Chondrocyte (in vitro differentiated cells): Measurements from ENCODE around the gene ATP2A1. TPM values are rescaled to one million over a fixed set of nuclear protein-coding genes. Genes with fewer than 3 reads are reported as not detected.
"Not testable (repeated sequence)": the region's sequence is repeated elsewhere in the genome, so short reads cannot be mapped to it uniquely, and the experiment has no call there.

Experiments
- DNase-seq: peaks from one replicate; pipeline ENCODE4 v3.0.0; 2021; ENCODE audit warnings: mixed read lengths, low spot score
- H3K27ac Mint-ChIP-seq: one replicate; pipeline ENCODE4 v1.8.0; 2021; ENCODE audit warnings: mild to moderate bottlenecking, moderate library complexity, mixed read lengths; ENCODE audit not compliant: unreplicated experiment
- H3K27me3 Mint-ChIP-seq: 2 replicates; pipeline ENCODE4 v1.8.0; 2021; ENCODE audit warnings: low read depth, mixed read lengths
- H3K36me3 Mint-ChIP-seq: 2 replicates; pipeline ENCODE4 v1.8.0; 2021; ENCODE audit warnings: low read depth, mixed read lengths
- H3K4me1 Mint-ChIP-seq: 2 replicates; pipeline ENCODE4 v1.8.0; 2021; ENCODE audit warnings: low read depth, mild to moderate bottlenecking, mixed read lengths
- H3K4me3 Mint-ChIP-seq: one replicate; pipeline ENCODE4 v1.8.0; 2021; ENCODE audit warnings: mild to moderate bottlenecking, moderate library complexity, mixed read lengths; ENCODE audit not compliant: unreplicated experiment
- H3K9me3 Mint-ChIP-seq: 2 replicates; pipeline ENCODE4 v1.8.0; 2021; ENCODE audit warnings: low read depth, mixed read lengths
- total RNA-seq: library from RNA; stranded (reverse); gene quantifications from 3 replicates; pipeline ENCODE4 v1.2.1, GENCODE V29; 2021
- TF ChIP-seq, protein P1 (sequence below): fragments of 200-600 bp; sonication (generic); IDR thresholded peaks from 2 replicates; pipeline ENCODE4 v1.5.0; 2021; ENCODE audit warnings: antibody characterized with exemption, mild to moderate bottlenecking, moderate library complexity

ATP2A1 gene
- total RNA-seq, 1 donor from 2014 or later: 0.42 TPM

DNA sequence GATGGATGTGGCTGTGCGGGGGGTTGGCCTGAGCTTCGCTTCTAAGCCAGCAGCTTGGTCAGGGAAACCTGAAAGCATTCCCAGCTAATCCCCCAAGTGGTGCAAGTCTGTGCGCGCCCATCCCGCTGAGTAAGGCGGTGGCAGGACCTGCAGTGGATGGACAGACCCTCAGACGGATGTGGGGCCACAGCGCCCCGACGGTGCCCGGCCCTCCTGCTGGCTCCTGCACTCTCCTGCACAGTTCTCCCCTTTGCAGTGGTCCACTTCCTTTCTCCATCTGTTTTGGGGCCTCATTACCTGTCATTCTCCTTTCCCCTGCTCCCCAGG is 2.3 kb downstream of the ATP2A1 start:
- TF ChIP-seq, protein P1, sequence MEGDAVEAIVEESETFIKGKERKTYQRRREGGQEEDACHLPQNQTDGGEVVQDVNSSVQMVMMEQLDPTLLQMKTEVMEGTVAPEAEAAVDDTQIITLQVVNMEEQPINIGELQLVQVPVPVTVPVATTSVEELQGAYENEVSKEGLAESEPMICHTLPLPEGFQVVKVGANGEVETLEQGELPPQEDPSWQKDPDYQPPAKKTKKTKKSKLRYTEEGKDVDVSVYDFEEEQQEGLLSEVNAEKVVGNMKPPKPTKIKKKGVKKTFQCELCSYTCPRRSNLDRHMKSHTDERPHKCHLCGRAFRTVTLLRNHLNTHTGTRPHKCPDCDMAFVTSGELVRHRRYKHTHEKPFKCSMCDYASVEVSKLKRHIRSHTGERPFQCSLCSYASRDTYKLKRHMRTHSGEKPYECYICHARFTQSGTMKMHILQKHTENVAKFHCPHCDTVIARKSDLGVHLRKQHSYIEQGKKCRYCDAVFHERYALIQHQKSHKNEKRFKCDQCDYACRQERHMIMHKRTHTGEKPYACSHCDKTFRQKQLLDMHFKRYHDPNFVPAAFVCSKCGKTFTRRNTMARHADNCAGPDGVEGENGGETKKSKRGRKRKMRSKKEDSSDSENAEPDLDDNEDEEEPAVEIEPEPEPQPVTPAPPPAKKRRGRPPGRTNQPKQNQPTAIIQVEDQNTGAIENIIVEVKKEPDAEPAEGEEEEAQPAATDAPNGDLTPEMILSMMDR: no peak
- no peaks in the 10 kb centered on the region for H3K9me3 Mint-ChIP-seq
- no peak for DNase-seq
- peaks cover 6% of the 10 kb centered on the region for H3K4me1 Mint-ChIP-seq
- H3K27ac Mint-ChIP-seq: no peak overlapping the region
- no peaks in the 10 kb centered on the region for H3K36me3 Mint-ChIP-seq
- peak overlapping the region; percentile 40 for H3K4me3 Mint-ChIP-seq
- no peaks in the 10 kb centered on the region for H3K27me3 Mint-ChIP-seq

DNA sequence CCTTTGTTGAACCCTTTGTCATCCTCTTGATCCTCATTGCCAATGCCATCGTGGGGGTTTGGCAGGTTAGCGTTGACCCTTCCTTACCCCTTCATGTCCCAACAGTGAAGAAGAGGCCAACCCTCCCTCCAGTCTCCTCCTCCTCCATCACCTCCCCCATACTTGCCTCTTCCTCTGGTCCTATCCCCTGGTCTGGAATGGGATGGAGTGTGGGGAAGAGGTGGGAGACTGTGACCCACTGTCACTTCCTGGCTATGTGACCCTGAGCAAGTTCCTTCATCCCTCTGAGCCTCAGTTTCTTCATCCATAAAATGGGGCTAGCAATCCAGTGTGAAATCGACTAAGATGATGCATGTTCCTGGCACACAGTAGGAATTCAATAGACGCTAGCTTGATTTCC is 2.7 kb downstream of the ATP2A1 start:
- no peak for DNase-seq
- H3K4me1 Mint-ChIP-seq: peaks cover 6% of the 10 kb centered on the region
- peak overlapping the region; percentile 40 for H3K4me3 Mint-ChIP-seq
- H3K27ac Mint-ChIP-seq: no peak overlapping the region
- TF ChIP-seq, protein P1: no peak
- no peaks in the 10 kb centered on the region for H3K36me3 Mint-ChIP-seq
- H3K27me3 Mint-ChIP-seq: no peaks in the 10 kb centered on the region
- H3K9me3 Mint-ChIP-seq: no peaks in the 10 kb centered on the region

DNA sequence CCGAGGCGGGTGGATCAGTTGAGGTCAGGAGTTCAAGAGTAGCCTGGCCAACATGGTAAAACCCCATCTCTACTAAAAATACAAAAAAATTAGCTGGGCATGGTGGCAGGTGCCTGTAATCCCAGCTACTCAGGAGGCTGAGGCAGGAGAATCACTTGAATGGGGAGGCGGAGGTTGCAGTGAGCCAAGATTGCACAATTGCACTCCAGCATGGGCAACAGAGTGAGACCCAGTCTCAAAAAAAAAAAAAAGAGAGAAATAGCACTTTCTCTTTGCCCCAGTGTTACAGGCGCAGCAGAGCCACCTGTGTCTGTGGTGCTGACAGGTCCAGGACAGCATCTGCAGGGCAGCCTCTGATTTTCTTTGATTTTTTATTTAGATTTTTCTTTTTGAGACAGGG is 3.3 kb downstream of the ATP2A1 start:
- H3K27me3 Mint-ChIP-seq, H3K4me3 Mint-ChIP-seq, H3K9me3 Mint-ChIP-seq, DNase-seq, H3K27ac Mint-ChIP-seq, H3K36me3 Mint-ChIP-seq, H3K4me1 Mint-ChIP-seq: not testable (repeated sequence)

DNA sequence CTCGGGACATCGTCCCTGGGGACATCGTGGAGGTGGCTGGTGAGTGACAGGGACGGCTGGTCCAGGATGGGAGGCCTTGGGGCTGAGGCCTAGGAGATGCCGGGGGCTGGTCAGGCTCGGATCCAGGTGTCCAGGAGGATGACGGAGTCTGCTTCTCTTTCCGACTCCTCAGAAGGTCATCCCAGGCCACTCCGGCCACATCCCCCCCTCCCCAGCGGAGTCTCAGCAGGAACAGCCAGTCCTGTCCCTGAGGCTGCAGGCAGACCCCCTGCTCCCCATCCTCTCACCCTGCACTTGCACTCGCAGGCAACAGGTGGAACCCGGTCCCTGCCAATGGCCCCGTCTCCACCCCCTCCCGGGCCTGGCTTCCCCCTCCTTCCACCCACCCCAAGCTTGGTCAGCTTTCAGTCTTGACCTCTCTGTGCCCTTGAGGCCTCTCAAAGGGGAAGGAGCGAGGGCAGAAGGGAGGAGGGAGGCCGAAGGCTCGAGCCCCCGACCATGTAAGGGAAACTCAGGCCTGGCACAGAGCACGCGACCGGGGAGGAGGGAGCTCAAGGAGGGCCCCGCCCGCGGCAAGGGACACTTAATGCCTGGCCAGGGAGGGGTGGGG is 4.4 kb downstream of the ATP2A1 start:
- H3K27me3 Mint-ChIP-seq: no peaks in the 10 kb centered on the region
- no peak overlapping the region for H3K4me3 Mint-ChIP-seq
- H3K4me1 Mint-ChIP-seq: peaks cover 6% of the 10 kb centered on the region
- no peaks in the 10 kb centered on the region for H3K36me3 Mint-ChIP-seq
- H3K9me3 Mint-ChIP-seq: no peaks in the 10 kb centered on the region
- H3K27ac Mint-ChIP-seq: no peak overlapping the region
- TF ChIP-seq, protein P1: no peak
- no peak for DNase-seq

DNA sequence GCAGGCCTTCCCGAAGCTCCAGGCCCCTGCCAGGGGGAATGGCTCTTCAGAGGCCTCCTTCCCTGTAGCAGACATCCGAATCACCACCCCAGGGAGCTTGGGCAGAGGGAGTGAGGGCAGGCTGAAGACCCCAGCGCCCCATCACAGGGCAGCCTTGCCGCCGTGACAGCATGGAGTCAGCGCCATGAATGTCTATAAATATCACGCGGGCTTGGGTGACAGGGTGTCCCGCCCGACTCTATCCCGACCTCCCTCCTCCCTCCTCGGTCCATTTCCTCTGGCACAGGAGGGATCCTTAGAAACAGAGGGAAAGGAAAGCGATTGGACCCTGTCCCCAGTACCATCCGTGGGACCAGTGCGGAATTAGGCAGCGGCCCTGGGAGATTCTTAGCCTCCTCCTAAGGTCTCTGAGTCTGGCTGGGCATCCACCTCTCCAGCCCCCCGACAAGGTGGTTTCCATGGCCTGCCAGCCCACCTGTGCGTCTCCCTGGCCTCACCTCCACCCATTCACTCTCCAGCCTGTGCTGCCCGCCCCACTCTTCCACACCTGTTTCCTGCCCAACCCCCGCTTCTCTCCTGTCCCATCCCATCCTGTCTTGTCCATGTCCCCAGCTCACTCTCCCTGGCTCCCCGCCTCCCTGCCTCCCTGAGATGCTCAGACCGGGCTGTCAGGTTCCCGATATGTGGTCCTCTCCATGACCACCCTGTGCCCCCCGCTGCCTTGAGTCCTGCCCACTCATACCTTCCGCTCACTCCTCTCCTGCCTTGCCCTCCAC is 5.1 kb downstream of the ATP2A1 start:
- DNase-seq: no peak
- TF ChIP-seq, protein P1: no peak
- no peaks in the 10 kb centered on the region for H3K27me3 Mint-ChIP-seq
- peaks cover 6% of the 10 kb centered on the region for H3K4me1 Mint-ChIP-seq
- H3K27ac Mint-ChIP-seq: no peak overlapping the region
- H3K4me3 Mint-ChIP-seq: no peak overlapping the region
- no peaks in the 10 kb centered on the region for H3K36me3 Mint-ChIP-seq
- H3K9me3 Mint-ChIP-seq: no peaks in the 10 kb centered on the region

DNA sequence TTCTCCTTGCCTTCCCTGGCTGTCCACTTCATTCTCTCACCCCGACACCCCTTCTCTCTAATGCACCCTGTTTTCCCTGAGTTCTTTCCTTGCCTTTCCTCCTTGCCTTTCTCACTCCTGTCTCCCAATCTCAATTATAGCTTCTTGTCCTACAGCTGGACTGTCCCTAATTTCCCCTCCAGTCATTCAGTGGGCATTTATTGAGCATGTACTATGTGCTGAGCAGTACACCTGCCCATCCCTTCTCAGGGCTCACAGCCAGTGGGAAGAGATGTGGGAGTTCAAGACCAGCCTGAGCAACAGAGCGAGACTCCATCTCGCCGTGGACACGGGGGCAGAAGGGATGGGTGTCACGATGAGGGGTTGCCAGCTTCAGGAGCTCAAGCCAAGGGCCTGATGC is 5.8 kb downstream of the ATP2A1 start:
- TF ChIP-seq, protein P1: no peak
- no peak for DNase-seq
- Mint-ChIP-seq H3K36me3 (no peaks in the 10 kb centered on the region), H3K27ac (no peak overlapping the region), H3K4me3 (no peak overlapping the region), H3K27me3 (no peaks in the 10 kb centered on the region), H3K9me3 (no peaks in the 10 kb centered on the region), H3K4me1 (peaks cover 5% of the 10 kb centered on the region)
